Epithelial cell of proximal tubule (primary cell): Measurements from ENCODE around the gene KIF12. TPM values are rescaled to one million over a fixed set of nuclear protein-coding genes. Genes with fewer than 3 reads are reported as not detected.
"Not testable (repeated sequence)": the region's sequence is repeated elsewhere in the genome, so short reads cannot be mapped to it uniquely, and the experiment has no call there.

ENCODE experiments used
- DNase-seq: peaks from one replicate; pipeline ENCODE4 v3.0.0-alpha.2; 2011; ENCODE audit warnings: low read depth
- H3K4me3 ChIP-seq: 2 replicates; pipeline ENCODE4 v1.5.1; 2011; ENCODE audit warnings: low read depth, mild to moderate bottlenecking, low read length
- total RNA-seq: library from RNA; depleted of rRNA; stranded (reverse); fragments of >200 nt; gene quantifications from 2 replicates; pipeline ENCODE4 v1.2.3, GENCODE V29; 2015
- TF ChIP-seq, protein P1 (sequence below): conservative IDR thresholded peaks from 2 replicates; pipeline ENCODE4 v1.5.1; 2012; ENCODE audit warnings: low read depth, mild to moderate bottlenecking, low read length

KIF12 gene
- total RNA-seq, 1 donor from 2014 or later, result 39.3 TPM

DNA sequence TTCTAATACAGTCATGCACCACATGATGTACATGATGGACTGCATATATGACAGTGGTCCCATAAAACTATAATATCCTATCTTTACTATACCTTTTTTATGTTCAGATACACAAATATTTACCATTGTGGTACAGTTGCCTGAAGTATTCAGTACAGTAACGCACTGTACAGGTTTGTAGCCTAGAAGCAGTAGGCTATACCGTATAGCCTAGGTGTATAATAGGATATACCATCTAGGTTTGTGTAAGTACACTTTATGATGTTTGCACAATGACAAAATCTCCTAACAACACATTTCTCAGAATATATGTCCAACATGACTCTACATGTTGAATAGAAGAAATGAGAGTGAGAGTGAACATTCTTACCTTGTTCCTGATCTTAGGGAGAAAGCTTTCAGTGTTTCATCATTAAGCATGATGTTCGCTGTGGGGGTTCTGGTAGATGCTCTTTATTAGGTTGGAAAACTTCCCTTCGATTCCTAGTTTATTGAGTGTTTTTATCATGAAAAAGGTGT lies 52.8 kb downstream of the KIF12 start:
- H3K4me3 ChIP-seq, result no peak overlapping the region
- no peak for DNase-seq
- TF ChIP-seq, protein P1, sequence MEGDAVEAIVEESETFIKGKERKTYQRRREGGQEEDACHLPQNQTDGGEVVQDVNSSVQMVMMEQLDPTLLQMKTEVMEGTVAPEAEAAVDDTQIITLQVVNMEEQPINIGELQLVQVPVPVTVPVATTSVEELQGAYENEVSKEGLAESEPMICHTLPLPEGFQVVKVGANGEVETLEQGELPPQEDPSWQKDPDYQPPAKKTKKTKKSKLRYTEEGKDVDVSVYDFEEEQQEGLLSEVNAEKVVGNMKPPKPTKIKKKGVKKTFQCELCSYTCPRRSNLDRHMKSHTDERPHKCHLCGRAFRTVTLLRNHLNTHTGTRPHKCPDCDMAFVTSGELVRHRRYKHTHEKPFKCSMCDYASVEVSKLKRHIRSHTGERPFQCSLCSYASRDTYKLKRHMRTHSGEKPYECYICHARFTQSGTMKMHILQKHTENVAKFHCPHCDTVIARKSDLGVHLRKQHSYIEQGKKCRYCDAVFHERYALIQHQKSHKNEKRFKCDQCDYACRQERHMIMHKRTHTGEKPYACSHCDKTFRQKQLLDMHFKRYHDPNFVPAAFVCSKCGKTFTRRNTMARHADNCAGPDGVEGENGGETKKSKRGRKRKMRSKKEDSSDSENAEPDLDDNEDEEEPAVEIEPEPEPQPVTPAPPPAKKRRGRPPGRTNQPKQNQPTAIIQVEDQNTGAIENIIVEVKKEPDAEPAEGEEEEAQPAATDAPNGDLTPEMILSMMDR, result no peak

GRCh38 chr9:114043660-114044059 lies 55.4 kb downstream of the KIF12 start:
- not testable (repeated sequence) for DNase-seq, H3K4me3 ChIP-seq

Other genes with a start within 250 kb of the KIF12 start
- 3.9 and 5.6 TPM in 2 replicates for gene ZNF618, start 223.0 kb downstream of the KIF12 start, total RNA-seq
- not detected in 2 replicates for gene AMBP, start 21.0 kb downstream of the KIF12 start, total RNA-seq
- 8.5 and 9.1 TPM in 2 replicates for gene COL27A1, start 56.2 kb upstream of the KIF12 start, total RNA-seq
- gene ORM1, start 223.8 kb upstream of the KIF12 start, total RNA-seq, result not detected in 2 replicates
- gene ORM2, start 230.6 kb upstream of the KIF12 start, total RNA-seq, result not detected in 2 replicates